DMS153 treated with DMSO at 0.1 percent for 48 hours (cell line): Measurements from ENCODE around the gene STXBP4.

Experiments
- DNase-seq: peaks from one replicate; lab custom pipeline; 2025; ENCODE audit not compliant: unreplicated experiment; lab: John Stamatoyannopoulos, UW

Gene STXBP4

DNA sequence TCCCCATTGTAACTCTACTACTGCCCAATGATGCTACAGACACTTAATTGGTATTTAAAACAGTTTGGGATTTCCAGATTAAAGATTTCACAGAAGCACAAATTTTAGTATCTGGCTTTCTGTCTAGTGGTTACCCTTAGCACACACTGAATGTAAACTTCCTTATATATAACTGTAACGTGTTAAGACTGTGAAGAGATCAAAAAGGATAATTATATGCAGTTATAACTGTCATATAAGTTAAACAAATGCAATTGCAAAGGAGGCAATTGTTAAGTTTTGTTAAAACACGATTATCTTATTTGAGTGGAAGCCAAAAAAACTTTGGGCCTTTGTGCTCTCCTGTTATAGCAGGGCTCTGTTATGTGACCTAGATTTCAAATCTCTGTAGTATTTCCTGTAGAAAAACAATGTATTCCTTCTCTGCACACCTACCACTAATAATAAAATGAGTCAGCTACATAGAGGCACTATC lies 147.9 kb downstream of the STXBP4 start:
- DNase-seq: no peak

DNA sequence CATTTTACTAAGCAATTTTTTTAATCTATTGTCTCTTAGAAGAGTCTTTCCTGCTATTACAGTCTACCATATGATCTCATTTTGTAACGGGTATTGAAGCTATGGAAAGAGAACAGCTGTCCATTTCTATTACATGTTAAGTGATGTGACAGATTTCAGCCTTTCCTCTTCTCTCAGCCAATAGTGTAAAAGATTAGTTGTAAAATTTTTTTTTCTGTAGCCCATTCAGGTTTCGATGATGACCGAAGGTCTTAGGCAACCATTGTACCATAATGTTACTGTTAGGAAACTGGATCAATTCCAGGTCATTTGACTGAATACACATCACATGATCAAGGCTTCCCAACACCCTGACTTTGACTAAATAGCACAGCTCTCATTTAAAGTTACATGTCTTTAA lies 148.6 kb downstream of the STXBP4 start:
- DNase-seq: no peak

DNA sequence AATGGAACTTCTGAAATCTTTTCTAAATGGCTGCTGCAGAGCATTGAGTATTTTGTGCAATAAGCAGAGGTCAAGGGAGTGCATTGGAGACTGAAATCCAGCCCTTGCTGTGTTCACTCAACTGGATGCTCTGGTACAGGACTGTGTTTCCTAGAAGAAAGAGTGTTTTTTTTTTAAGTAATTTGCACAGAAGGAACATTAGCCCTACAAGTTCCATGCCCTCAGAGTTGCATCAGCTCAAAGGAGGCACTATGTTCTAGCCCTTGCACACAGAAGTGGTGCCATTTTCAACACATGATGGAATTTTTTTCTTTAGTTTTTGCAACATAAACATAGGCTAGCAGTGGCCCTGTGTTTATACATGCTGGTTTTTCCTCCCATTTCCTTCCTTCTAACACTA lies 152.1 kb downstream of the STXBP4 start:
- no peak for DNase-seq

DNA sequence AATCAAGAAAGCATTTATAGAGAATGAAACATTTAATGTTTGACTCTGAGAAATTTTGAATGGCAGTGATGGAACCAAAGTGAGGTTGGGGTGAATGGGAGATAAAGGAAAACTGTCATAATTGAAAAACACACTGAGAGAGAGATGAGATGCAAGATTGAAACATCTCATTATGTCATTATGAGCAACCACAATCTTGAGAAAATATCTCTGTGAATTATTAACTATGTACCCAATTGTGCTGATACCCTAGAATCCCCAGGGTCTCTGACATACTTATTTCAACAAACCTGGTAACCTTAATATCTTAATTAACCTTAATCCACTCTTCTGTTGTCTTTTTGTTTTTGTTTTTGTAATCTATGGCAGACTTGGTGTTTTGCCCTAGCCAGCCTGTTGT lies 152.7 kb downstream of the STXBP4 start:
- DNase-seq: no peak

DNA sequence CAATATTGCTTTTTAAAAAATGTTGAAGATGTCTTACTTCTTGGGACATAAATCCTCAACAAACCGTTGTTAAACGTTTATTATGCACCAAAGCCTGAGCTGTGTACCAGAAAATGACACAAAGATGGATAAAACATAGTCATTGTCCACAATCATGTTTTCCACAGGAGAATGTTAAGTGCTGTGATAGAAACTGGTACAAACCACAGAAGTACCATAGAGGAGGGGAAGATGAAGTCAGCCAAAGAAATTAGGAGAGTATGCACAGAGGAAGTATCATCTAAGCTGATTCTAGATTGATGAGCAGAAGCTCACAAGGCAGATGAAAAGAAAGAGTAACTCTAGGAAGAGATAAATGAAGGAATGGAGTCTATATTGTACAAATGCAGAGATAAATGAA lies 153.5 kb downstream of the STXBP4 start:
- DNase-seq: no peak

DNA sequence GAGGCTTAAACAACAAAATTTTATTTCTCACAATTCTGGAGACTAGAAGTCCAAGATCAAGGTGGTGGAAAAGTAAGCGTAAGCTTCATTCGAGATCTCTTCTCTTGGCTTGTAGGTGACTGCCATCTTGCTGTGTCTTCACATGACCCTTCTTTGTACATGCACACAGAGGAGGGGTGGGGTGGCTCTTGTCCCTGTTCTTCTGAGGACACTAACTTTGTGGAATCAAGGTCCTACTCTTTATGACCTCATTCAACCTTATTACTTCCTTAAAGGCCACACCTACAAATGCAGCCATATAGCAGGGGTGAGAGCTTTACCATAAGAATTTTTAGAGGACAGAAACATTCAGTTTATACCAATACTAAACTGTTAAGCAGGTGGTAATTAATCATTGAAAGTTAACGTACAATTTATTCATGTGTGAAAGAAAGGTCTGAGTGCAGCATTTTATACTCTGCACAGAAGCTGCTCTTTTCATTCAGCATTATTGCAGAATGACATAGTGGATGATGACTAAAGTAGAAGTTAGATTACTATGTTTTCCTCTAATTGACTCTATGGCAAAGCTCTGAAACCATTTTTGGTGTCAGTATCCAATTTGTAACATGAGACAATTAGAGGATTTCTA lies 156.3 kb downstream of the STXBP4 start:
- DNase-seq: no peak

DNA sequence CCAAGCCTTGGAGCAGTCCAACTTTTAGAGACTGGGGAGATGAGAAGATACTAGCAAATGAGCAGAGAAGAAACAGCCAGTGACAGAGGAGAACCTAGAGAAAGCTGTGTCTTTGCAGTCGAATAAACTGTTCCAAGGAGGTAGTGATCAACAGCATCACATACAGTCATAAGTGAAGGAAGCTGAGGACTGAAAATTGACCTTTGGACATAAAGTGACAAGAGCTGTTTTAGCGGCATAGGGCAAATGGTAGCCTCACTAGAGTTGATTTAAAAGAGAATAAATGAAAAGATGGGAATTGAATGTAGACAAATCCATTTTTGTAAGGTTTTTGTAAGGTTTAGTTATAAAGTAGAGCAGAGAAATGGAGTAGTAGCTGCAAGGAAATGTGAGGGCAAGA lies 165.0 kb downstream of the STXBP4 start:
- no peak for DNase-seq

DNA sequence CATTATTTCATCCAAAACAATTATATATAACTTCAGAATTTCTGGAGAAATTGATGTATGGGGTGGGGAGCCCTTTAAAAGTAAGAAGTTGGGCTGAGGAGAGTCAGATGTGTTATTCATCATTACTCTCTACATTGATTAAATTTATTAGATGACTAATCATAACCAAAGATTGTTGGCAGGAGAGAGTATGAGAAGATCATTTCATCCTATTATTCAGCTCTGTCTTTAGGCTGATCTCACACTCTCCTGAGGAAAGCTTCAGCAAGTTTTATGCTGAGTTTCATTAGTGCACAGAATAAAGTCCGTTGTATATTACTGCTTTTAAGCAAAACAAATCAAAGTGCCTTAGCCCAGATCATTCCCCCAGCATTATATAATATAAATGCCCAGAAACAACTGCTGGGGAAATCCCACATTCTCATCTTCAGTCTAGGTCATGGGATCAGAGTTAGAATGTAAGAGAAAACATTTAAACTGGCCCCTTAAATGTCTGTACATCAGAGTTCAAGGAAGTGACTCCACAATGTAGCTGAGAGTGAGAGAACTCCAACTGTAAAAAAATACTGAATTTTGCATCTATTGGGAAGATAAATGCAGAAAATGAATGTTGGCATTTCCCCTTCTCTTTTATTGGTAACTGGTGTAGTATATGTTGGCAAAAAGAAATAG lies 166.1 kb downstream of the STXBP4 start:
- DNase-seq: no peak

DNA sequence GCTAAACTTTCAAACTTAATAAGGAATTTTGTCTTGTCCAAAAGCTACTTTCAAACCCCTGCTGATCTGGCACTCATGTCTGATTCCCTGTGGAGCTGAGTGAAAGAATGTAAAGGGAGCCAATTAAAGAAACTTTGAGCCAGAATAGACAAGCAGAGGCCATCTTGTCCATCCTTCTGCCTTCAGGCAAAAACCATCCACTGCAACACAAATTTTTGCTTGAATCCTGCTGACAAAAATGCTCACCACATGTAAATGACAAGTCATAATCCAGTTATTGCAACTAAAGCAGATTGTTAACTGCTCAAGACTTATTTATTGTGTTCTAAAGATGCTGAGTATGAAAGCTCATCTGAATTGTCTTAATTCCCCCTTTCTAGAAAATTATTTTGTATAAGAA lies 172.2 kb downstream of the STXBP4 start:
- DNase-seq: no peak

DNA sequence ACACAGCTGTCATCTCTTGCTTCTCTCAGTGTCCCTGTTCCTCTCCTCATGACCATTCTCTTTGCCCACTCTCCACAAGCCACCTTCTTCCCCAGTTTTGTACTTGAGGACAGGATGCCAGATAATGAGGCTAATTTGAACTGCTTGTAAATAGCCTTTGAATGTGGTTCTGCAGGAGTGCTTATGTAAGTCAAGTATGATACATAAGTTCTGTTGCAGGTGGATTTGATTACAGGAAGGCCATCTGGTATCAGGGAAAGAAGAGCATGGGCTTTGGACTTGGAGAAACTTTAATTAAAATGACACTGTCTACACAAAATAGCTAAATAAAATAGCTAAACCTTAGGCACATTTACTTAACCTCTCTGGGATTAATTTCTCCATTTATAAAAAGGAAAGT lies 176.0 kb downstream of the STXBP4 start:
- no peak for DNase-seq

DNA sequence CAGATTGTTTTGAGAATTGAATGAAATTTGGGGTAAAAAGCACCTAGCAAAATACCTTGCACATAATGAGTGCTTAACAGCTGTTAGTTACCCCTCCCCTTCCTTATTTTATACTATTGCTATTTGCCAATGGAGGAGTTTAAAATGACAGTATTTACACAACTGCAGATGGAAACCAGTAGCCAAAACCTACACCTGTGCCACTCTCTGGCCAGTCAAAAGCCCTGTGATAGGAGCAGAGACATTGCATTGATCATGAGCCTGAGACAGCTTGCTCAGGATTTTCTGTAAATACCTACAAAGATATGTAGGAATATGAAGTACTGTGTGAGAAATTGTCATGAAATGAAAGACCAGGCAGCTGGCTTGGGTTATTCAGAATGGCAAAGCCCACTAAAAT lies 180.9 kb downstream of the STXBP4 start:
- DNase-seq: no peak

DNA sequence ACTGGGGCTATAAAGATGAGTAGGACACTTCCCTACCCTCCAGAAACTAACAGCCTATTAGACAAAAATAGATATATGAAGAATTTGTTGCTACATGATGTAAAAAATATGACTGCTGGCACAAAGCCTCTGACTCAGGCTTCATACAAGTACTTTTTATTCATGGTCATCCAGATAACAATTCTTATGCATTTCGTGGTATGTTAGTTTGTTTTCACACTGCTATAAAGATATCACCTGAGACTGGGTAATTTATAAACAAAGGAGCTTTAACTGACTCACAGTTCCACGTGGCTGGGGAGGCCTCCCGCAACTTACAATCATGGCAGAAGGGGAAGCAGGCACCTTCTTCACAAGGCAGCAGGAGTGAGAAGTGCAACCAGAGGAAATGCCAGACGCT lies 183.7 kb downstream of the STXBP4 start:
- DNase-seq: no peak

DNA sequence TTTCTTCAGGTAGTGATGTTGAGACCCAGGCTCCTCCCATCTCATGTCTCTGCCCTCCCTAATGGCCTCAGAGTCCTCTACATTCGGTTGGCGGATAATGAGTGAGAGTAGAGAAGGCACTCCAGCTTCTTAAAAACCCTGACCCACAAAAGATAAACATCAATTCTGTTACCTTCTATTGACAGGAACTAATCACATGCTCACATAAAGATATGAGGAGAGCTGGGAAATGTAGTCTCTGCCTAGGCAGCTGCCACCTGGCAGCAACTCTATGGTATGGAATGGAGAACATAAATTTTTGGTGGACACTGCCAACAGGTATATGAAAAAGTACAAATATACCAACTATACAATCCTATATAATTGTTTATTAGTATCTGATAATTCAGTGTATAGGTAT lies 185.5 kb downstream of the STXBP4 start:
- peak; percentile 9 for DNase-seq

DNA sequence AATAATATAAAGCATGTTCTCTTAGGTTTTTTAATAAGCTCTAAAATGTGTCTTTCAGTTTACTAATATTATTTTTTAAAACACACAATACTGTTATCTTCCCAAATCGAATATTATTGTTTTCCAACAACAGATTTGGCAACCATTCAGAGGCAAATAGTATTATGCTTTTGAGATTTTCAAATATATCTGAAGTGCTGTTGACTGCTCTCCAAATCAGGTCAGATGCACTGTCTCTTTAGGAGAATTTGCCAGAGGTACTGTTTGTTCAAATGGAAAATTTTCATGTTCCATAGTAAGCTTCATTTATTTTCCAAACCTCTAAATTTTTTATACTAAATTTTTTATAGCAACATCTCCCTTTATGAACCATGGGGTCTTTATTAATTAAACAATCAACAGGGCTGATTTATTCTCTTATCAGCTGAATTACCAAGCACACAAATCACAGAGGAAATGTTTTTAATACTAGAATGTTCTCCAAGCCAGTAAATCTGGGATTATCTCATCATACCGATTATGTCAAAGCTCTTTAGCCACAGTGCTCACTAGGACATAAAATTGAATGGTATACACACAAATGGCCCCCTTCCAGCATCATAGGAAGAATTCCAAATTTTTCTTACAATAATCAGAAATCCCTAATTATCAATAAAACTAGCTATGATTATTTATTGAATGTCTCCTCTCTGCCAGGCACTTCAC lies 187.4 kb downstream of the STXBP4 start:
- no peak for DNase-seq

DNA sequence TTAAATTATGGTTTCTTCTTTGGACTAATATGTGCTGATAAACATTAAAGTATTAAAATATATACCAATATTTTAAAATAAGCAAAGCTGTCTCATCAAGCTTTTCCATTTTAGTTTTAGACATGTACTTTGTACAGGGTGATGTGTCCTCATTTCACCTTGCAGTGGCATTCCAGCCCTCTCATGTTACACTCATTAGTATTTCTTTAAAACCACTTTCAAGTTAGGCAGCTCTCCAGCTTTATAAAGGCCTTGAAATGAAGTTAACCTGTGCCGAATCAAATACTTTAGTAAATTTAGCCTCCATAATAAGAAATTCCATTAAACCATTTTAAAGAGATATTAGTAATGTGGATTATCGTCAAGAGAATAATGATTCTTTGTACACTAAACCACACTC lies 188.6 kb downstream of the STXBP4 start:
- DNase-seq: no peak

DNA sequence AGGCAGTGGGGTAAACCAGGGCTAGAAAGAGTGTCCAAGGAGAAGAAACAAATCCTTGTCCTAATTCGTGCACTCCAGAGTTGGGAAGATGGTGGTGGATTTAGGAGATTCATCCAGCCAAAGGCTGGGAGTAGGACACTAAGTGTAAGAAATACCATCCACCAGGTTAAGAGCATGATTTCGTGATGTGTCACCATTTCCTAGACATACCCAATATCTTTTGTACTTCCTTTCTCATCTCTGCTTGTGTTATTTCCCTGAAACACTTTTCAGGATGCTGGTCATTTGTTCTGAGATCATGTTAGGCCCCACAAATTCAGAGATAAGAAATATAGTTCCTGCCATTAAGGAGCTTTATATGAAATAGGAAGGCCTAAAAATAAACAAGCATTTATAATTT lies 189.9 kb downstream of the STXBP4 start:
- no peak for DNase-seq

DNA sequence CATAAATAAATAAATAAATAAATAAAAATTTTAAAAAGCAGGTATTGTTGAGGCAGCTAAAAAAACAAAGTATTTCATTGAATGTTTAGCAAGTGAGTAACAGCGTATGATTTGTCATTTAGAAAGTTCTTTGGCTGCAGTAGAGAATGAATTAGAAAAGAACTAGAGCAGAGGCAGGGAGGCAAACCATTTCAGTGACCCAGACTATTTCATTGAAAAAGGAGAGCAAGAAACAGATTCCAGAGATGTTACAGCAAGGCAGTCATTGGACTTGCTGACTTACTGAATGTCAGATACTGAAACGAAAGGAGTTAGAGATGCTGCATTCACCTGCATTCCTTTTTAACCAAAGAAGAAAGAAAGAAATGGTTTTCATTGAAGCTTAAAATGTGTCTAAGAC lies 190.7 kb downstream of the STXBP4 start:
- no peak for DNase-seq

DNA sequence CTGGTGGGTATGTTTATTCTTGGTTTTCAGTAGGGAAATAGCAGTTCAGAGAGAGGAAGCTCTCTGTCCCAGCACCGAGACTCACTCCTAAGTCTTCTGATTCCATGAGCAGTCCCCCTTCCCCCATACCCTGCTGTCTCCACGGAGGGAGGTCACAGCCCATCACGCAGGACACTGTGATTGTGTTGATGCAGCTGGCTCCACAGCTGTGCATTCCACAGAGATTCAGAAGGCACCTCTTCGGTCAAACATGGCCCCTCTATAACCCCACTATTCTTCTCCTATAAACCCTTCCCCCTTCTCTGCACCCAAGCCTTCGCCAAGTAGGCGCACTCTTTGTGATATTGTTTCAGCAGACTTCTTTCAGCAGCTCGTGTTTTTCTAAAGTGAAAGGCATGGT lies 191.9 kb downstream of the STXBP4 start:
- no peak for DNase-seq

DNA sequence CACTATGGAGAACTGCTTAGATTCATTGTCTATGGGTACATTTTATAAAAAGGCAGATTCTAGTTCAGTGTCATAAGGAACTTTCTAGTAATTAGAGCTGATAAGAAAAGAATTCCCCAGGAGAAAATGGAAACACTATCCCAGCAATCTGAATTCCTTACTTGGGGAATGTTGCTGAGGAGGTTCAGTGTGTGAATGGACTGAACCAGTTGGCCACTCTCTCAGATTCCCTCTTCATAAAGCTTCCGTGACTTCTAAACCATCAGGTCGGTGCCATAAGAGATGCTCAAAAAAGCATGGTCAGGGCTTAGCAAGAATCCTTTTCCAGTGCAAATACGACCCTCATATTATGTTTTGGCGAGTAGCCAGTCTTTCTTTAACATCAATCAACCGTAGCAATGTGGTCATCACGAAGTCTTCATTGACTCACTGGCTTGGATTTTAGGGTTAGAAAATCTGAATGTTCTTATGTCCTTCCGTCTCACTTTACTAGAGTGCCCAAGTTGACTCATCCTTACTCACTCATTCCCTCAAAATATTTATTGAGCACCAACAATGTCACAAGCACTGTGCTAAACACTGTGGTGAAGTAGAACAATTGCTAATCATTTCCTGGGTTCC lies 193.5 kb downstream of the STXBP4 start:
- no peak for DNase-seq

DNA sequence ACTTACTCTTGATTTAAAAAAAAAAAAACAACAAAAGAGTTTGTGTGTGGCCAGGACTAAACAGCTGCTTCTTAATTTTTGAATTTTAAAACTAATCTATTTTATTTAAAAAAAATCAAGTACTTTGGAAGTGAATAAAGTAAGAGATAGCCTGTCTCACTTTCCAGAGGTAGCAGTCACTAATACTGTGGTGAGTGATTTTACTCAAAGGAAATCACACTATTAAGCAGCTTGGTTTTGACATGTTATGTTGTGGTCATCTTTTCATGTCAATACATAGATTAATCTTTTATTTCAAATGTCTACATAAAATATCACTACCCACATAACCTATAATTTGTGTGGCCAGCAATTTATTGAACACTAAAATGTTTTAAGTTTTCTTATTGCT lies 194.0 kb downstream of the STXBP4 start:
- DNase-seq: no peak

DNA sequence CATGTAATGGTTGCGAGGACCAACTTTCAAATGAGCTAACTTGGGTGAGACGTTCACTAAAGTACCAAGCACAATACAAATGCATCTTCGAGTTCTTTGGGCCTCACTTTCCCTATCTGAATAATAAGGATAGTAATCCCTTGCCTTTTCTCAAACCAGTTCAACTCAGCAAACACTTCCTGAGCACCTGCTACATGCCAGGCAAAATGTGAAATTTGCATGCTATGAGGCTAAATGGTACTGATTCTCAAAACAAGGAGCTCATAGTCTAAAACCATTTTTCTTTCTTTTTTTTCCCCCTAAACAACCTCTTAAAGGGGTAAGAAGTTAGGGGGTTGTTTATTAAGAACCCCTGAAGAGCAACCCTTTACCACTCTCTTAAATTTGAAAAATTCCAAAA lies 194.8 kb downstream of the STXBP4 start:
- no peak for DNase-seq

DNA sequence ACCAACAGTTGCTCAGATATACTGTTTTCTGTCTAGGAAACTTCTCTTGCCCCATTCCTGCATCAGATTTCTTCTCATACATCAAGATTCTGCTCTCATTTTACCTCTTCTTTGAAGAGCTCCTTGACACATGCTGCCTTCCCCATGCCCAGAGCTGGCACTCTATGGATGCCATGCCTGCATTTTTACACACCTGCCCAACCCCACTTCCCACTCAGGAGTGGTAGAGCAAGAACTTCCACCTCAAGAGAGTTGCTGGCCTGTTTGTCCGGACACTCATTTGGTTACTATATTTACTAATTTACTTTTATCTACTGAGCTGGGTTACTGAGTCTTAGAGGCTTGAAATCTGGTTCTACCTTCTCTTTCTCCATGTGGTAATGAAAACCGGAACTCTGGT lies 197.9 kb downstream of the STXBP4 start:
- DNase-seq: no peak
